LNCaP clone FGC (cell line): ENCODE results near the gene COX18.

Experiments used
- DNase-seq: peaks from one replicate; pipeline ENCODE4 v3.0.0-alpha.2; 2011; ENCODE audit warnings: low read depth
- H3K4me3 ChIP-seq: 2 replicates; pipeline ENCODE4 v1.5.1; 2011; ENCODE audit warnings: mild to moderate bottlenecking, low read depth, low read length, control low read depth
- CTCF ChIP-seq: IDR thresholded peaks from 2 replicates; pipeline ENCODE4 v1.5.1; 2012; ENCODE audit warnings: mild to moderate bottlenecking; ENCODE audit not compliant: control insufficient read depth, insufficient read depth; ENCODE audit errors: extremely low read depth

COX18 gene

GRCh38 chr4:73055241-73055897 is 14.1 kb downstream of the COX18 start:
- no peak for DNase-seq
- H3K4me3 ChIP-seq = no peak overlapping the region
- no peak for TF ChIP-seq CTCF

GRCh38 chr4:73053974-73054480 is 15.5 kb downstream of the COX18 start:
- DNase-seq = no peak
- no peak for TF ChIP-seq CTCF
- no peak overlapping the region for H3K4me3 ChIP-seq

GRCh38 chr4:73053076-73053475 is 16.4 kb downstream of the COX18 start:
- no peak for DNase-seq
- no peak overlapping the region for H3K4me3 ChIP-seq
- TF ChIP-seq CTCF = no peak

GRCh38 chr4:73051625-73052024 is 17.9 kb downstream of the COX18 start:
- DNase-seq = no peak
- no peak overlapping the region for H3K4me3 ChIP-seq
- TF ChIP-seq CTCF = no peak

GRCh38 chr4:73045879-73046278 is 23.6 kb downstream of the COX18 start:
- DNase-seq = no peak
- no peak for TF ChIP-seq CTCF
- no peak overlapping the region for H3K4me3 ChIP-seq

GRCh38 chr4:73037057-73037456 is 32.5 kb downstream of the COX18 start:
- H3K4me3 ChIP-seq = no peak overlapping the region
- no peak for TF ChIP-seq CTCF
- DNase-seq = no peak

GRCh38 chr4:73036123-73036522 is 33.4 kb downstream of the COX18 start:
- no peak for DNase-seq

More at GRCh38 chr4:73036123-73036522, 33.4 kb downstream of the COX18 start:
- no peak overlapping the region for H3K4me3 ChIP-seq
- no peak for TF ChIP-seq CTCF
